Fibroblast of upper back skin (primary cell): ENCODE results near the gene ADARB2.
"Not testable (repeated sequence)": the region's sequence is repeated elsewhere in the genome, so short reads cannot be mapped to it uniquely, and the experiment has no call there.

ENCODE experiments used
- DNase-seq: peaks from one replicate; pipeline ENCODE4 v3.0.0-alpha.2; 2013

ADARB2 gene

DNA sequence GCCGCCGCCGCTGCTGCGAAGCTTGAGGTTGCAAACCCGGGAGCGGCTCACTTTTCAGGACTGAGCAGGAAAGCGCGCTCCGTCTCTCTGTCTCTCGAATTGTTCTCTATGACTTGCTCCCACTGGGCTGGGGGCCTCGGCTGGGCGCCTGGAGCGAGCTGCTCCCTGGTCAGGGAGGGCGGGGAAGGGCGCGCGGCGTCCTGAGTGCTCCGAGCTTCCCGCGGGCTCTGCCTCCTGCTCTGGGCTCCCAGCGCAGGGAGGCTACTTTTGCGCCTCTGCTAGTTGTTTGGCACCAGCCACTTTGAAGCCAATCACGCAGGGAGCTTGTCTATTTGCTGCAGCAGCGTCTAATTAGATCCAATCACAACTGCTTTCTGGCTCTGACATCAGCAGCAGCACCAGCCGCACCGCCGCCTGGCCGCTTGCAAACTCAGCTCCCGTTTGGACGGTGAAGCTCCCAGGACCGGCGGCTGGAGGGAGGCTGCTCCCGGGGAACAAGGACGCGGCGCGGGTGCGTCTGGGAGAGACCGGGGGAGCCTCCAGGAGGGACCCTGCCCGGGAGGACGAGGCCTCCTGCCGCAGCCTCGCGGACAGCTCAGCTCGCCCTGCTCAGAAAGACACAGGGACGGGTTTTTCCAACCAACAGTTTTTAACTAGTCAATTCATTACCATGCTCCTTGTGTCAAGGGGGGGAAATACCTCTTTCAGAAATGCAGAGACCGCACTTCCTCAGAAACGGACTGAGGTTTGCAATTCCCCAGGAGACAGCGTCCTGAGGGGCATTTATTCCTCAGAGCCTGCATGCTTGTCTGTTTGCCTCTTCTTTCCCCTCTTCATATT lies at the start of gene ADARB2:
Gene ADARB2, minus strand, starts transcription at position 304 of the 840 bp plus-strand sequence.
- DNase-seq: no peak

DNA sequence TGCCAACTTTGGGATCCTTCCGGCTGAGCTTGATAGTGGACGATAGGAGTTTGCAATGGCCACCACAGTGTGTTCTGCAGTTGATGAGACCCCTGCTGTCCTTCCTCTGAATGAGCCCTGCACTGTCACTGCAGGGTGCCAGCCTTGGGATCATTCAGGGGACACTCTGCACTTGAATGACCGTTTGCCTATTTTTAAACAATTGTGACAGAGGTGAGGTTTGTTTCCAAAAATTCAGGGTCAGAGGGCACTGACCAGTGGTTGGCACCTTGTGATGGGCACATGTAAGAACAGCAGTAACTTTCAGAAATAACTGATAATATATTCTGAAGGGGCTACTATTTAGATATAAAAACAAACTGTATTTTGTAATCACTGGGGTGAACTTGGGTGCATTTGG lies 48.5 kb upstream of the ADARB2 start:
- no peak for DNase-seq

DNA sequence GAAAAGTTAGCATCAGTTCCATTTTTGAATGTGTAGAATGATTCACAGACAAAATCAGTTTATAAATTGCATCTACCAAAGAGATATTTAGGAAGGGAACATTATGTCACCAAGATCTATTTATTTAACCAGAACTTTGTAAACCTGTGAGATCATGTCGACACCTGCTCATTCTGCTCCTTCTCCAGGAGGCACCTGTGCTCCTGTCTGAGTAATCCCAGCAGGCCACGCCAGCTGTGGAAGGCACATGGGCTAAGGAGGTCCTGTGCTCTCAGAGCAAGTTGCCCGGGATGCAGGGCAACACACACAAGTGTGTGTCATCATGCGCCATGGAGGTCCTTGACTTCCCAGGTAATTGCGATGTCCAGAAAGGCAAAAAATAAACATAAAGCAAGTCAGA lies 45.5 kb upstream of the ADARB2 start:
- no peak for DNase-seq

DNA sequence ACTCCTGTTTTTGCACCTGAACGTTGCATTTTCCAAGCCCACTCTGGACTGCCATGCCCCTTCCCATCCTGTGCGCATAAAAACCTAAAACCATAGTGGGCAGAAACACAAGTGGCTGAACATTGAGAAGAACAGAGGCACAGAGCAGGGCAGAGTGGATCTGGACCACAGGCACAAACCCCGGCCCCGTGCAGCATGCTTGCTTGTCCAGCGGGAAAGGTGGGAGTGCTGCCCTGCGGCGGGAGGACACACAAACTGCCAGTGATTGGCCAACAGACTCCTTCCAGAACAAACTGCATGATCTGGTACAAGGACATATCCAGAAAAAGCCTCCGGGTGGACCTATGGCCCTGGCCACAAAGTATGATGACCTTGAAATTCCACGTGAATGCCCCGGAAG lies 42.5 kb upstream of the ADARB2 start:
- DNase-seq: no peak

DNA sequence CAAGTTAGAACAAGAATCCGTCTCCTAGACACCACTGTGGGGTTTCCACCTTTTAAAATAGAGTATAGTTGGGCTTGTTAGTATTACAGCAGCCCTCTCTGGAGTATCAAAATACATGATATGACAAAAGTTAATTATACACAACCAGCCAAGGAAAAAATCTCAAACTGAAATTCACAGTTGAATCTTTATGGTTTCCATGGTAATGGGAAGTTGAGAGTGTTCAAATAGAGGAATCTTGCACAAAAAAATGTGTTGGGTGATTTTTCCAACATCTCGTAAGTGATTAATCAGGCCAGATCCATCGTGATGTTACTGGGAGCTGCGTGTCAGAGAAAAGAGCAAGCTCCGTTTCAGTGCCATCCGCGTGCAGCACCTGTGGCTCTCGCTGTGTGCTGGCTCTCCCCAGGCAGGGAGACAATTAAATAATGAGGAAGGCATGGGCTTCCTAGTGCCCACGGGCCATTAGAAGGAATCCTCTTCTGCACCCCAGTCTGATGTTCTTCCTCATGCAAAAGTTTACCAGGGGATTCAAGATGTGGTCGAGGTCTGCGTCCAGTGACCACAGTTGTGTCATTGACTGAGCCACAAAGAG lies 41.1 kb upstream of the ADARB2 start:
- DNase-seq: no peak

DNA sequence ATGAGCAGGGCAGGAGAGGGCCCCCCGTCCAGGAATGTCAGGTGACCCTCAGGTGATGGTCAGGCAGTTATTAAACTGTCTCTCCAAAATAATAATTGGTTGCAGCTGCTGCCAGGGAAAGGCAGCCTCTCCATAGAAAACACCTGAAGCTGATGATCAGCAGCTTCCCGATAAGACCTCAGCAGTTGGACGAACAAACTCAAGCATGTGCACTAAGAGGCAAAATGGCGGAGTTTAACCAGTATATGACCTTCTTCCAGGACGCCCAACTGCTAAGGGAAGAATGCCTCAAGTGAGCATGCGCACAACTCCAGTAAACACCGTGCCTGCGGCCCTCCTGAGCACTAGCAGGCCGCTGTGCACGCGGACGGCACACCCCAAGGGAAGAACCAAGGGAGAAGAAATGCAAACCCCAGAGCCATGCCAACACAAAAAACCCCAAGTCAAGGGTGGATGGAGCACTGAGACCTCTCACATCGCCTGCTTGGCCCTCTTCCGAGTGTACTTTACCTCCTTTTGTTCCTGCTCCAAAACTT lies 38.9 kb upstream of the ADARB2 start:
- DNase-seq: no peak

DNA sequence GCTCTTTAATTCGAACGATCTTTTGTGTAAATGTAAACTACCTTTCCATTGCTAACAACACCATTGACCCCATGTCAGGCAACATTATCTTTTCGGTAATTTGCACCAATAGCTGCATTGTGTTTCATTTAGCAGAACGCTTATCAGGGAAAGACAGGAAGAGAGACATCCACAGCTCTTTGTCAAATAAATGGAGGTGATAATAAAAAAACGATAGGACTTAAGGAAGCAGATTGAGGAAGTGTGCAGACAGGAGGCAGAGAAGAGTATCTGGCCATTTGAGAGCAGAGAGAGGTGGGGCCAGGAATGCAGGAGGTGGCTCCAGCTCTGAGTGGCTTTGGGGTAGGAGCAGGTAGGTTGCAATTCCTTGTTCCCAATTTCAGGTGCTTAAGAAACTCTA lies 37.5 kb upstream of the ADARB2 start:
- no peak for DNase-seq

DNA sequence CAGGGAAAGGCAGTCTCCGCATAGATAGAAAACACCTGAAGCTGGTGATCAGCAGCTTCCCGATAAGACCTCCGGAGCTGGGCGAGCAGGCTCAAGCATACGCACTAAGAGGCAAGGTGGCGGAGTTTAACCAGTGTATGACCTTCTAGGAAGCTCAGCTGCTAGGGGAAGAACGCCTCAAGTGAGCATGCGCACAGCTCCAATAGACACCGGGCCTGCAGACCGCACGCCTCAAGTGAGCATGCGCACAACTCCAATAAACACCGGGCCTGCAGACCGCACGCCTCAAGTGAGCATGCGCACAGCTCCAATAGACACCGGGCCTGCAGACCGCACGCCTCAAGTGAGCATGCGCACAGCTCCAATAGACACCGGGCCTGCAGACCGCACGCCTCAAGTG lies 35.9 kb upstream of the ADARB2 start:
- not testable (repeated sequence) for DNase-seq

DNA sequence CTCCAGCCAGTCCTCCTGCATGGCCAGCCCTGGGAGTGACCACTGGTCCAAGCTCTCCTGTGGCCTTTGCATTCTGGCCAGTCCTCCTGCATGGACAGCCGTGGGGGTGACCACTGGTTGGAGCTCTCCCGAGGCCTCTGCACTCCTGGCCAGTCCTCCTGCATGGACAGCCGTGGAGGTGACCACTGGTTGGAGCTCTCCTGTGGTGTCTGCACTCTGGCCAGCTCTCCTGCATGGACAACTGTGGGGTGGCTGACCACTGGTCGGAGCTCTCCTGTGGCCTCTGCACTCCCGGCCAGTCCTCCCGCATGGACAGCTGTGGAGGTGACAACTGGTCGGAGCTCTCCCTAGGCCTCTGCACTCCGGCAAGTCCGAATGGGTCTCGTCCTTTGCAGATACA lies 28.7 kb upstream of the ADARB2 start:
- DNase-seq: no peak

DNA sequence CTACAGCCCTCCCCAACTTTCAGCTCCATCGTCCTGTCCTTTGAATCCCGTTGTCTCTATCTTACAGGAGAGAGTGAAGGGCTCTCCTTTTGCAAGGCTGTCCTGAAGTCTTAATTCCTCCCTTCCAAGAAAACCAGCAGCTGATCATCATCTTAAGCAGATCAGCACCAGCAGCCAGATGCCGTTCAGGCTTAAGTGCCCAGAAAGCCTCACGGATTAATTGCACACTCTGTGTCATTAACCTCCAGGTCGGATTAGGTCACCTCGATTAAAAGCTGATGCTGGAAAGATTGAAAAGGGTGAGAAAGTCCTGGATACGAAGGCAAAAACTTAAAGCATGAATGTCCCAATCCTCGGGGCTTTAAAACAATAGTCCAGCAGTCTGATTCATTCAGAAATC lies 24.8 kb upstream of the ADARB2 start:
- DNase-seq: no peak

DNA sequence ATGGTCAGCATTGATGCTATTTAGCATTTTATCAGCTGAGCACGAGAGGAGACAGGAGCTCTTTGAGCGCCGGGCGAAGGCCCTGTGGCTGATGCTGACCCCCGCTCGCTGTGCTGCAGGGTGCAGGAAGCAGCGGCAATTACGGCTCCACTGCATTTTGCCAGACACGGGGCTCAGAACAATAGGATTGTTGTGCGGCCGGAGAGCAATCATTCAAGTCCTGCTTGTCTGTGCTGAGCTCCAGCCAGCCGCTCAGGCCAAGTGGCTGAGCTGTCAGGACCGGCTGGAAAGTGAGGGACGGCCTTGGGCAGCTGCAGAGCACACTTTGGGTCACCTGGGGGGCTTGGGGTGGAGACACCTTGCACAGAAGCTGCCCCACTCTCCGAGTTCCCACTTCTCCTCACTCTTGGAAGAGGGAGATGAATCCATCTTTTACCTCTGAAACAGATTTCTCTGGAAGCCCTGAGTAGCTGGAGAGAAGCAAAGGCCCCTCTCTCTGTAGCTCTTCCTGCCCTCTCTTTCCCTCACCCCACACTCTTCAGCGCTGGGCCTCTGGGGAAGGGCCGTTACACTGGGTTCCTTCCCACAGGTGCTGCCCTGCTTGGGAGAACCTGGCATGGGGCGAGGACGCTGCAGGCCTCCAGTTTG lies 17.3 kb upstream of the ADARB2 start:
- no peak for DNase-seq

DNA sequence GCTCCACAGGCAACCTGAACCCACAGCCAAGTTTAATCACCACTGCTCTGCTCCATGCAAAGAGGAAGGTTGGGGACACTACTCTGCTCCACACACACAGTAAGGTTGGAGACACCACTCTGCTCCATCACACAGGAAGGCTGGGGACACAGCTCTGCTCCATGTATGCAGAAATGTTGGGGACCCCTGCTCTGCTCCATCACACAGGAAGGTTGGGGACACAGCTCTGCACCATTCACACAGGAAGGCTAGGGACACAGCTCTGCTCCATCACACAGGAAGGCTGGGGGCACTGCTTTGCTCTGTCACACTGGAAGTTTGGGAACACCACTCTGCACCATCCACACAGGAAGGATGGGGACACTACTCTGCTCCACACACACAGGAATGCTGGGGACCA lies 14.8 kb upstream of the ADARB2 start:
- no peak for DNase-seq

DNA sequence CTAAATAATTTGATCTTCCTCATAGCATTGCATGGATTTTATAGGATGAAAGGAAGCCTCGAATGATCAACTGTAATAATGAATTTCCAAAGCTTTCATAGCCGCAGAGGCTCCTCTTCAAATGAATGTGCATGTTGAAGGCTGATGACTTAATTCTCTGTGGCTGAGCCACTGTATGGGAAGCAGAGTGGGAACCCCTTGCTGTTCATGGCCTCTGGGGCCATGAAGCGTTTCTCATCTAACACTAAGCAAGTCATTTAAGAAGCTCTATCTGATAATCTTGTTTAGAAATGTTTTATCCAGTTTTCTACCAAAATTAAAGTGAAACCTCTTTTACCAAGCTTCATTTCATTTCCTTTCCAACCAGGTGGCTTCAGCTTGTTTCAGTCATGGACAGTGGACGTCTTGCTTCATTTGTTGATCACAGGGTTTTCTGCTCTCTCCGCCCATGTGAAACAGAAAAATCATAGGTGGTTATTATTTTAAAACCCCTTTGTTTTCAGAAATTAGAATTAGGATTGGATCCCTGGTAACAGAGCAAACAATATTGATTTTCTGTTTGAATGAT lies 10.3 kb upstream of the ADARB2 start:
- DNase-seq: no peak

DNA sequence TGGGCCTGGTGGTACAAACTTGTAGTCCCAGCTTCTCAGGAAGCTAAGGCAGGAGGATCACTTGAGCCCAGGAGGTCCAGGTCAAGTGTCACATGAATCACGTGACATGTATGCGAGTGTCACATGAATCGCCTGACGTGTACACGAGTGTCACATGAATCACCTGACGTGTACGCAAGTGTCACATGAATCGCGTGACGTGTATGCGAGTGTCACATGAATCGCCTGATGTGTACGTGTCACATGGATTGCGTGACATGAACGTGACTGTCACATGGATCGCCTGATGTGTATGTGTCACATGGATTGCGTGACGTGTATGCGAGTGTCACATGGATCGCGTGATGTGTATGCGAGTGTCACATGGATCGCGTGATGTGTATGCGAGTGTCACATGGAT lies 9.5 kb upstream of the ADARB2 start:
- DNase-seq: no peak

DNA sequence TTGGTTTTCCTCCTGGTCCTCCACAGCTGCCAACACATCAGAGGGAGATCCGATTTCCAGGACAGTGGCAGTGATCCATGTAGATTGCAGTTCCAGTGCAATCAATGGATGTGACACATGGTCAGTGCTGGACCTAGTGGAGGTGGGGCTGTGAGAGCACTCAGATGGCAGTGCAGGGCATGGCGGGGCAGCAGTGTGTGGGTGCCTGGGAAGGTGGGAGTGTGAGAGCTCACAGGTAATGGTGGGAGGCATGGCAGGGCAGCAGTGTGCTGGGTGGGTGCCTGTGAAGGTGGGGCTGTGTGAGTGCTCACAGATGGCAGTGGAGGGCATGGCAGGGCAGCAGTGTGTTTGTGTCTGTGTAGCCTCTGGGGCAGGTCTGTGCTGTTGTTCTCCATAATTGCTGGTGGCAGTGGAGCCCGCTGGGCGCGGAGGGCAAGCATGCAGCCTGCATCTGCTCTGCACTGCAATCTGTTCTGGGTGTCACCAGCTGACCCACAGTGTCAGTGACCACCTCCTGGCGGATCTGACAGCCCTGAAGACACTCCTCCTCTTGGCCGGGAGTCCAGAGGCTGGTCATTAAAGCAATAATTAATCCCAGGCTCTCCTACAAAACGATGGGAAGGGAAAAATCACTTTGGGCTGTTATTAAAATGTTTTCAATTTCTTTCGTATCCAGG lies 8.6 kb upstream of the ADARB2 start:
- DNase-seq: no peak

DNA sequence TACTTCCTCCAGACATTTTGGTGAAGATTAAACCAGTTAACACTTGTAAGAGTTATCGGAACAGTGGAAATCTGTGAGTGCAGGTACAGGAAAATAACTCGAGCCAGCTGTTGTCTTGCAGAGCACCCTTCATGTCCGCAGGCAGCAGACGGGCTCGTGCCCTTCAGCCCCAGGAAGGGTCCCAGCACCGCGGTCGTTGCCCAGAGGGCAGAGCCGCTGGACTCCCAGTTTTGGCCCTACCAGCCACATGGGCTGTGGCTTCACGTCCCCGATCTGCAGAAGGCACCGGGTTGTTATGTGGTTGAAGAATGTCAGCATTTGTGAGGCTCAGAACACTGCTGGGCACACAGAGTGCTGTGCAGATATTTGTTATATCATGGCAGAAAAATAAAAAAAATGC lies 7.2 kb upstream of the ADARB2 start:
- no peak for DNase-seq

DNA sequence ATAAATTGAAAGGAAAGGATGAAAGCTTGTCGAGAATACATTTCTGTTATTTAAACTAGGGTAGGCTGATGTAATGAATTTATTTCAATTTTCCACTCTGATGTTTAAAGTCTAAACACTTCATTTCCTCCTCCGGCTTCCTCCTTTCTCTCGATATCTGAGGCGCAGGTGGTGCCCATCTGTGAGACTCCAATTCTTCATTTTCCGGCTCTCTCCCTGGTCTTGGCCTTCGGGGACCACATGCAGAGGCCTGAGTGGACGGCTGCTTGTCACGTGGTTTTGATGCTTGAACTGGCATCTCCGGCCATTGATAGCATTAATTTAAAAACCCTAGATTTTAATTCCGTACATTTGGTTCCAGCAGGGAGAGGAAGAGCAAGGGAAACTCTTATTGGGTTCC lies 5.8 kb upstream of the ADARB2 start:
- no peak for DNase-seq

DNA sequence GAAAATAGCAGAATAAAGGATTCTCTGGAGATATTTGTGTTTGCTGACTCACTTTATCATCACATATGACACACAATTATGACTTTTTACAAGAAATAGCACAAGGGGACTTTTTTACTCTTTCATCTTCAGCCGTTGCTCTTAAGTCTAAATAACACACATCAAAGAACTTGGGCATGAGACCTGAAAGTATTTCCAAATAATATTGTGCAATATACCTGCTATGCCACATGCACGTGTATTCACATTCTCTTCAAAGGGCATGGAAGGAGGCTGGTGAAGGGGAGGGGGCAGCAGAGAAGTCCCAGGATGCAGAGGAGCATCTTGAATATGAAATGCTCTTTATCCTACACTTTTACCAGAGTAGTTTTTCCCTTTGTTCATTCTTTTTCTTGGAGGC lies 4.1 kb upstream of the ADARB2 start:
- DNase-seq: no peak

DNA sequence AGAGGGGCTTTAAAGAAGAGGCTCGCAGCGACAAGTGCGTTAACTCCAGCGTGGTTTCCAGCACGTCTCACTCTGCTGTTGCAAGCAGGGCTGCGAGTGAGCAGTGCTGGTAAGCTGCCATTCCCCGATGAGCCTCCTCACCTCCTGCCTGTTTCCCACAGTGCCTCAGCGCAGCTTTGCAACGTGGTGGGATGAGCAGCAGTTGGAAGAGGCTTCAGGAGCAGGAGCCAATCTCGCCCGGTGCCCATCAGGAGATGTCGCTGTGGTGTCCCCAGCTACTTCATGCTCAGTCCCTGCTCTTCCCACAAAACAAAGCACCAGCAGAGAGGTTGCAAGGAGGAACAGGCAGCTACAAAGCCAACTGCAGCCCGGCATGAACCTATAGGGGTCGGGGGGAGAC lies 2.4 kb upstream of the ADARB2 start:
- DNase-seq: no peak

DNA sequence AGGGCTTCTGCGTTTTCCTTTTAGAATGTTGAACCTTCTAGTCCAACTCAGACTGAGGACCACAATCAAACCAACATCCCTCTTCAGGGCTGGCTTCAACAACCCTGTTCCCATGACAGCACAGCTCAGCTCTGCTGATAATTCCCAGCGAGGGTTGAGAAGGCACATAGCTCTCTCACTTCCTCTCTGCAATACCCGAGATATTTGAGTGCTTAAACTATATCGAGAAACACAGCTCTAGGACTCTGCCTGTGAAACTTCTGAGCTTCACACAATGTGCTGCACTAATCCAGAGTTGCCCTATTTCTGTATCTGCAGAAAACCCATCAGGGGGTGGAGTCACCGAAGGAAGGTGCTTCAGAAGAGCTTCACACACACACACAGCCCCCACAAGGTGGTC lies 1.6 kb upstream of the ADARB2 start:
- DNase-seq: no peak

DNA sequence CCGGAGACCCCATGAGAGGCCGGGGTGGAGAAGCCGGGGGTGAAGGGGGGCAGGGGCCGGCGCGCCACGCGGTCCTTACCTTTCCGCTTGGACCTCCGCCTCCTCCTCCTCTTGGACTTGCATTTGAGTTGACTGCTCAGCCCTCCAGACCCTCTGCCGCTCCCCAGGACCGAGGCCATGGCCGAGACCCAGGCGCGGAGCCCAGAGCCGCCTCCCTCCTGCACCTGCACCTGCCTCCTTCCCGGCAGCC lies 428 bp downstream of the ADARB2 start:
- DNase-seq: no peak

DNA sequence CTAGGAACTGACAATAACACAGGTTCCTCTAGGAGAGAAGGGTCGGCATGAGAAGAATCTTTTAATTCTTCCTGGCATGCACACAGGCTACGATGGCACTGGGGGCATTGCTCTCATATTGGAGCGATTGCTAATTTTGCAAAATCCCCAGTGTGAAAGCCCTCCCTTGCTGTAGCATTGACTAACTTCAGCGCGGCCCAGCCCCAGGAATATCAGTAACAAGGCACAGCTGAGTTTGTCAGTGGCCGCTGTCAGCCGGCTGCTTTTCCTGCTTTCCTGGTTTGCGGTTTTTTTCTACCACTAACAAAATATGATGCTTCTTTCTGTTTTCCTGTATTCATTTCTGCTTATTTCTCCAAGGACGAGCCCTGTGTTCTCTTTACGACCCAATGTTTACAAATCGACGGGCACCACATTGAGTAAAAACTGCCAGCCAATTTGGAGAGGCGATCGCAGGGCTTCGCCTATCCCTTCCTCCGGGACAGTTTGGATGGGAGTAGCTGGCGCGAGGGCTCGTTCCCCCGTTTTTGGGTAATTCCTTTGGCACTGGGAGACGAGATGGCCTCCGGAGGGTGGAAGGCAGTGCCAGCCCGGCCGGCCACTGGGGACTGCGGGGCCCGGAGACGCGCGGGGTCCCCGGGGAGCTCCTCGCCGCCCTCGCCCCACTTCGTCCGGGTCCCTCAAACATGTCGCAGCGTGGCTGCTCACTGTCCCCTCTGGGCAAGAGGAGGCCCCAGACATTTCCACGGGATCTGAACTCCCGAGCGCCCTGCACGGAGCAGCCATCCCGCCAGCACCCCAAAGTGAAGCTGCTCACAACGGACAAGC lies 967 bp downstream of the ADARB2 start:
- no peak for DNase-seq

DNA sequence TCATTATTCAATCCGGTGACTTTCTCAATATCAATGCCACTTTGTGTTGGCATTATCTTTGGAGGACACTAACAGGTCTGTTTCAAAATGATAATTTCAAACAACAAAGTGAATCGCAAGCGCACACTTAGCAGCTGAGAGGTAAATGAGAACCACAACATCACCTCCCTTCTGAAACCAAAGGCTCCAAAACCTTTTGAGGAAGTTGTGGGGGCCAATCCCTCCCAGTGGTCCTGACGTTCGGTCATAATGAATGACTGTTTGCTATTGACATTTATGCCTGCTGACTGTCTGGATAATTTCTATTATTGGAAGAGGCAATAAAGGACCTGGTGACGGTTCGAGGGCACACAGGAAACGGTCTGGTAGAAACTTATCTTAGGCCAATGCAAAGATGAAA lies 1.8 kb downstream of the ADARB2 start:
- no peak for DNase-seq
